DND-41 (cell line): ENCODE results near the gene LUZP1.

ENCODE experiments used
- CTCF ChIP-seq: IDR thresholded peaks from 2 replicates; pipeline ENCODE4 v1.5.1; 2012; ENCODE audit warnings: borderline replicate concordance, low read length, moderate library complexity, mild to moderate bottlenecking; ENCODE audit not compliant: poor library complexity, severe bottlenecking; ENCODE audit errors: extremely low read depth
- EZH2 ChIP-seq: IDR thresholded peaks from 3 replicates; pipeline ENCODE4 v1.6.1; 2012; ENCODE audit warnings: borderline replicate concordance, low read depth, mild to moderate bottlenecking, moderate library complexity, low read length, inconsistent platforms; ENCODE audit not compliant: severe bottlenecking

GRCh38 chr1:23200883-23201282 lies 32.2 kb upstream of the LUZP1 start:
- TF ChIP-seq CTCF (no peak), EZH2 (no peak)
